HepG2 (cell line): ENCODE data around the gene ZNF839. TPM values are rescaled to one million over a fixed set of nuclear protein-coding genes. Genes with fewer than 3 reads are reported as not detected.
A peak's percentile ranks its signal among the peaks of the same experiment; 100 is the strongest.

Experiments
- HCFC1 ChIP-seq: fragments of 150-350 bp; IDR thresholded peaks from 2 replicates; pipeline ENCODE4 v1.6.1; 2014; ENCODE audit warnings: low read depth, low read length
- LCORL ChIP-seq, 2 experiments: fragments of 450-650 bp in 1 of 2; sonication (generic) in 1 of 2; formaldehyde crosslinking in 1 of 2; IDR thresholded peaks; 2 replicates each; pipeline versions ENCODE4 v1.5.0 to v1.6.1; 2017 to 2020; ENCODE audit warnings: antibody characterized with exemption in 1 of 2, missing genetic modification reagents in 1 of 2
- MED1 ChIP-seq: sonication (generic); formaldehyde crosslinking; IDR thresholded peaks from 2 replicates; pipeline ENCODE4 v1.4.0; 2020; ENCODE audit warnings: missing genetic modification reagents
- MED13 ChIP-seq: sonication (generic); formaldehyde crosslinking; IDR thresholded peaks from 2 replicates; pipeline ENCODE4 v1.5.0; 2020; ENCODE audit warnings: missing genetic modification reagents
- MEIS2 ChIP-seq: sonication (generic); formaldehyde crosslinking; IDR thresholded peaks from 2 replicates; pipeline ENCODE4 v1.9.0; 2021; ENCODE audit warnings: mild to moderate bottlenecking, missing genetic modification reagents
- ONECUT2 ChIP-seq: sonication (generic); formaldehyde crosslinking; IDR thresholded peaks from 2 replicates; pipeline ENCODE4 v1.4.0; 2020; ENCODE audit warnings: missing genetic modification reagents
- PRMT3 ChIP-seq: sonication (generic); formaldehyde crosslinking; IDR thresholded peaks from 2 replicates; pipeline ENCODE4 v1.8.1; 2022; ENCODE audit warnings: low read depth, mild to moderate bottlenecking, moderate library complexity, missing genetic modification reagents, borderline replicate concordance
- ZNF446 ChIP-seq: sonication (generic); formaldehyde crosslinking; IDR thresholded peaks from 2 replicates; pipeline ENCODE4 v1.5.0; 2020; ENCODE audit warnings: mild to moderate bottlenecking, missing genetic modification reagents
- ZNF839 ChIP-seq: sonication (generic); formaldehyde crosslinking; IDR thresholded peaks from 2 replicates; pipeline ENCODE4 v1.4.0; 2020; ENCODE audit warnings: missing genetic modification reagents, mild to moderate bottlenecking, borderline replicate concordance
- polyA plus RNA-seq, 8 experiments: library from polyadenylated mRNA; depleted of rRNA in 3 of 8; stranded (reverse) in 7 of 8; unstranded in 1 of 8; fragments of >200 nt; fragmentation: Illumina TruSeq in 4 of 8; extraction: Trizol in 4 of 8; gene quantifications; 2 replicates each; pipeline versions ENCODE4 v1.2.1 to v1.2.3, GENCODE V29; 2011 to 2016; ENCODE audit warnings: low read depth in 4 of 8, missing spikeins in 1 of 8, mixed read lengths in 1 of 8; ENCODE audit not compliant: insufficient read depth in 1 of 8
- total RNA-seq, 5 experiments: library from RNA; depleted of rRNA; stranded (reverse); fragments of >200 nt; fragmentation: Illumina TruSeq; extraction: Trizol; gene quantifications; 2 replicates each; pipeline ENCODE4 v1.2.3, GENCODE V29; 2016; ENCODE audit warnings: low read depth in 1 of 5
- TF ChIP-seq, protein P1 (sequence below): IDR thresholded peaks from 2 replicates; pipeline ENCODE4 v1.6.1; 2018; ENCODE audit warnings: missing genetic modification reagents
- TF ChIP-seq, protein P2 (sequence below): IDR thresholded peaks from 2 replicates; pipeline ENCODE4 v1.4.0; 2020; ENCODE audit warnings: mild to moderate bottlenecking, missing genetic modification reagents
- TF ChIP-seq, protein P3 (sequence below): sonication (generic); formaldehyde crosslinking; IDR thresholded peaks from 2 replicates; pipeline ENCODE4 v1.5.0; 2020; ENCODE audit warnings: mild to moderate bottlenecking, missing genetic modification reagents, borderline replicate concordance
- TF ChIP-seq, protein P4 (sequence below): sonication (generic); formaldehyde crosslinking; IDR thresholded peaks from 2 replicates; pipeline ENCODE4 v1.5.0; 2020; ENCODE audit warnings: missing genetic modification reagents

ZNF839 gene
- total and polyA plus RNA-seq, 2 of the 13 experiments (the other 11 are each of a cell fraction or from before 2014, with no cell fraction given) = 11.1 to 12.8 TPM

DNA sequence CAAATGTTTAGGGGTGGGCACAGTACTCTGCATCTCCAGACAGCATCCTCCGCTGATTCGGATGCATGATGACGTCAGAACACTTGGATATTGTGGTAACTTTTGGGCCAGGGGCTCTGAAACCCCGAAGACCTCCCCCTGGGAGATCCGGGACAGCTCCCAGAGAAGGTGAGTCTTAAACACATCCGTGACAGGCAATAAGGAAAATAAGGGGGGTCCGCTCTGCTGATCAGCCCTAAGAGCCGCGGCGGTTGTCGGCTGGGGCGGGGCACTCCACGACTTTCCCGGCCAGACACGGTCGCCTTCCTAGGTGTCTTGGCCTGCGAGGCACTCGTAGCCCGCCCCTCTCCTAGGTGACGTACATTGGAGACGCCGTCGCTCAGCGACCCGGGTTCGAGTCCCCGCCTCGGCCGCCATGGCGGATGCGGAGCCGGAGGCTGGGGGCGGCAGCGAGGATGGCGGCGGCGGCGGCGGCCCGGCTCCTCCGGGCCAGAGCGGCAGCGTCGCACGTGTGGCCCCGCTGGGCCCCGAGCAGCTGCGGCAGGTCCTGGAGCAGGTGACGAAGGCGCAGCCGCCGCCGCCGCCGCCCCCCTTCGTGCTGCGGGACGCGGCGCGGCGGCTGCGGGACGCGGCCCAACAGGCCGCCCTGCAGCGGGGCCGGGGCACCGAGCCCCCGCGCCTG is at the start of gene ZNF839 (continued):
- TF ChIP-seq, protein P1, sequence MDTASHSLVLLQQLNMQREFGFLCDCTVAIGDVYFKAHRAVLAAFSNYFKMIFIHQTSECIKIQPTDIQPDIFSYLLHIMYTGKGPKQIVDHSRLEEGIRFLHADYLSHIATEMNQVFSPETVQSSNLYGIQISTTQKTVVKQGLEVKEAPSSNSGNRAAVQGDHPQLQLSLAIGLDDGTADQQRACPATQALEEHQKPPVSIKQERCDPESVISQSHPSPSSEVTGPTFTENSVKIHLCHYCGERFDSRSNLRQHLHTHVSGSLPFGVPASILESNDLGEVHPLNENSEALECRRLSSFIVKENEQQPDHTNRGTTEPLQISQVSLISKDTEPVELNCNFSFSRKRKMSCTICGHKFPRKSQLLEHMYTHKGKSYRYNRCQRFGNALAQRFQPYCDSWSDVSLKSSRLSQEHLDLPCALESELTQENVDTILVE (CRISPR knock-in tag) = no peak; the same call in 1 of the 2 replicates
- TF ChIP-seq ONECUT2 = no peak
- TF ChIP-seq HCFC1 = no peak
- TF ChIP-seq PRMT3 = no peak
- peak; percentile 64; the same call in 1 of the 2 replicates for TF ChIP-seq MED13 (CRISPR knock-in tag)
- TF ChIP-seq, protein P2, sequence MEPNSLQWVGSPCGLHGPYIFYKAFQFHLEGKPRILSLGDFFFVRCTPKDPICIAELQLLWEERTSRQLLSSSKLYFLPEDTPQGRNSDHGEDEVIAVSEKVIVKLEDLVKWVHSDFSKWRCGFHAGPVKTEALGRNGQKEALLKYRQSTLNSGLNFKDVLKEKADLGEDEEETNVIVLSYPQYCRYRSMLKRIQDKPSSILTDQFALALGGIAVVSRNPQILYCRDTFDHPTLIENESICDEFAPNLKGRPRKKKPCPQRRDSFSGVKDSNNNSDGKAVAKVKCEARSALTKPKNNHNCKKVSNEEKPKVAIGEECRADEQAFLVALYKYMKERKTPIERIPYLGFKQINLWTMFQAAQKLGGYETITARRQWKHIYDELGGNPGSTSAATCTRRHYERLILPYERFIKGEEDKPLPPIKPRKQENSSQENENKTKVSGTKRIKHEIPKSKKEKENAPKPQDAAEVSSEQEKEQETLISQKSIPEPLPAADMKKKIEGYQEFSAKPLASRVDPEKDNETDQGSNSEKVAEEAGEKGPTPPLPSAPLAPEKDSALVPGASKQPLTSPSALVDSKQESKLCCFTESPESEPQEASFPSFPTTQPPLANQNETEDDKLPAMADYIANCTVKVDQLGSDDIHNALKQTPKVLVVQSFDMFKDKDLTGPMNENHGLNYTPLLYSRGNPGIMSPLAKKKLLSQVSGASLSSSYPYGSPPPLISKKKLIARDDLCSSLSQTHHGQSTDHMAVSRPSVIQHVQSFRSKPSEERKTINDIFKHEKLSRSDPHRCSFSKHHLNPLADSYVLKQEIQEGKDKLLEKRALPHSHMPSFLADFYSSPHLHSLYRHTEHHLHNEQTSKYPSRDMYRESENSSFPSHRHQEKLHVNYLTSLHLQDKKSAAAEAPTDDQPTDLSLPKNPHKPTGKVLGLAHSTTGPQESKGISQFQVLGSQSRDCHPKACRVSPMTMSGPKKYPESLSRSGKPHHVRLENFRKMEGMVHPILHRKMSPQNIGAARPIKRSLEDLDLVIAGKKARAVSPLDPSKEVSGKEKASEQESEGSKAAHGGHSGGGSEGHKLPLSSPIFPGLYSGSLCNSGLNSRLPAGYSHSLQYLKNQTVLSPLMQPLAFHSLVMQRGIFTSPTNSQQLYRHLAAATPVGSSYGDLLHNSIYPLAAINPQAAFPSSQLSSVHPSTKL (CRISPR knock-in tag) = no peak
- TF ChIP-seq ZNF839 = no peak
- TF ChIP-seq MED1 (CRISPR knock-in tag) = peak; percentile 72
- TF ChIP-seq, protein P3, sequence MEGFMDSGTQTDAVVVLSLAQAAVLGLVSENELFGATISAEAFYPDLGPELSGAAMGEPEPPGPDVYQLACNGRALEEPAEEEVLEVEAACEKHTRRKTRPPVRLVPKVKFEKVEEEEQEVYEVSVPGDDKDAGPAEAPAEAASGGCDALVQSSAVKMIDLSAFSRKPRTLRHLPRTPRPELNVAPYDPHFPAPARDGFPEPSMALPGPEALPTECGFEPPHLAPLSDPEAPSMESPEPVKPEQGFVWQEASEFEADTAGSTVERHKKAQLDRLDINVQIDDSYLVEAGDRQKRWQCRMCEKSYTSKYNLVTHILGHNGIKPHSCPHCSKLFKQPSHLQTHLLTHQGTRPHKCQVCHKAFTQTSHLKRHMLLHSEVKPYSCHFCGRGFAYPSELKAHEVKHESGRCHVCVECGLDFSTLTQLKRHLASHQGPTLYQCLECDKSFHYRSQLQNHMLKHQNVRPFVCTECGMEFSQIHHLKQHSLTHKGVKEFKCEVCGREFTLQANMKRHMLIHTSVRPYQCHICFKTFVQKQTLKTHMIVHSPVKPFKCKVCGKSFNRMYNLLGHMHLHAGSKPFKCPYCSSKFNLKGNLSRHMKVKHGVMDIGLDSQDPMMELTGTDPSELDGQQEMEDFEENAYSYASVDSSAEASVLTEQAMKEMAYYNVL (CRISPR knock-in tag) = 0 out of 2 replicates have a peak, but pooled peaks have one; percentile 35
- no peak; the same call in 1 of the 2 replicates for TF ChIP-seq MEIS2 (CRISPR knock-in tag)
- TF ChIP-seq ZNF446 (CRISPR knock-in tag) = 0 out of 2 replicates have a peak, but pooled peaks have one; percentile 32
- TF ChIP-seq, protein P4, sequence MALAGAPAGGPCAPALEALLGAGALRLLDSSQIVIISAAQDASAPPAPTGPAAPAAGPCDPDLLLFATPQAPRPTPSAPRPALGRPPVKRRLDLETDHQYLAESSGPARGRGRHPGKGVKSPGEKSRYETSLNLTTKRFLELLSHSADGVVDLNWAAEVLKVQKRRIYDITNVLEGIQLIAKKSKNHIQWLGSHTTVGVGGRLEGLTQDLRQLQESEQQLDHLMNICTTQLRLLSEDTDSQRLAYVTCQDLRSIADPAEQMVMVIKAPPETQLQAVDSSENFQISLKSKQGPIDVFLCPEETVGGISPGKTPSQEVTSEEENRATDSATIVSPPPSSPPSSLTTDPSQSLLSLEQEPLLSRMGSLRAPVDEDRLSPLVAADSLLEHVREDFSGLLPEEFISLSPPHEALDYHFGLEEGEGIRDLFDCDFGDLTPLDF (CRISPR knock-in tag) = no peak
- no peak for TF ChIP-seq LCORL (IDR thresholded peaks at IDR 0.05)
- TF ChIP-seq LCORL (CRISPR knock-in tag; IDR thresholded peaks at IDR 0.05) = 0 out of 2 replicates have a peak, but pooled peaks have one; percentile 17
